ENCODE measurements around the gene SPCS3.
A peak's percentile ranks its signal among the peaks of the same experiment; 100 is the strongest.

The SPCS3 gene

GRCh38 chr4:176350671-176351070 is 30.9 kb downstream of the SPCS3 start:
- no peak for FAIRE-seq

- peak; percentile 91 for FAIRE-seq
Measured at GRCh38 chr4:176354884-176355283, 35.1 kb downstream of the SPCS3 start.

GRCh38 chr4:176357359-176358082 is 37.8 kb downstream of the SPCS3 start:
- no peak for FAIRE-seq

GRCh38 chr4:176358083-176358469 is 38.3 kb downstream of the SPCS3 start:
- FAIRE-seq: no peak

- FAIRE-seq: no peak
Measured at GRCh38 chr4:176359590-176359989, 39.8 kb downstream of the SPCS3 start.

GRCh38 chr4:176360446-176360845 is 40.7 kb downstream of the SPCS3 start:
- no peak for FAIRE-seq

- FAIRE-seq: no peak
Measured at GRCh38 chr4:176363072-176363471, 43.3 kb downstream of the SPCS3 start.

GRCh38 chr4:176367771-176368465 is 48.2 kb downstream of the SPCS3 start:
- no peak for FAIRE-seq

- FAIRE-seq: peak; percentile 41
Measured at GRCh38 chr4:176376032-176376614, 56.4 kb downstream of the SPCS3 start.

- FAIRE-seq: no peak
Measured at GRCh38 chr4:176377780-176378179, 58.0 kb downstream of the SPCS3 start.

- no peak for FAIRE-seq
Measured at GRCh38 chr4:176380352-176381157, 60.8 kb downstream of the SPCS3 start.

Measured in colon (tissue), 2 donors.